IMR-90 (cell line): ENCODE measurements around the gene RB1. TPM values are rescaled to one million over a fixed set of nuclear protein-coding genes. Genes with fewer than 3 reads are reported as not detected.

Experiments
- ATAC-seq: fragments of 200-7000 bp; cut with Tn5 transposase; 2 replicates; pipeline ENCODE4 v1.9.1; 2020; ENCODE audit warnings: low read depth, mild to moderate bottlenecking, moderate library complexity
- BruUV-seq: library from RNA; stranded (reverse); fragments of 400-500 nt; replicated peaks from 2 replicates; lab custom pipeline; 2021; lab: Mats Ljungman, UMichigan
- CTCF ChIA-PET: fragments of 300-600 bp; formaldehyde crosslinking; extraction: SDS; loops from one replicate; lab custom pipeline; 2021; ENCODE audit warnings: antibody characterized with exemption; lab: Yijun Ruan, JAX
- POLR2A ChIA-PET: fragments of 300-600 bp; sonication (Branson Sonifier 250); formaldehyde crosslinking; loops from one replicate; lab custom pipeline; 2022; ENCODE audit warnings: antibody characterized with exemption; ENCODE audit not compliant: unreplicated experiment; lab: Charles Lee
- DNase-seq: peaks from one replicate; pipeline ENCODE4 v3.0.0; 2013
- H2AFZ ChIP-seq: replicated peaks from 2 replicates; pipeline ENCODE3; 2013; ENCODE audit warnings: low read length, mild to moderate bottlenecking; ENCODE audit not compliant: poor library complexity
- H2AK5ac ChIP-seq: 2 replicates; pipeline ENCODE4 v1.6.1; 2013; ENCODE audit warnings: low read depth, low read length, inconsistent platforms
- H2AK9ac ChIP-seq: replicated peaks from 2 replicates; pipeline ENCODE3; 2013; ENCODE audit warnings: mild to moderate bottlenecking, low read depth, low read length, moderate library complexity; ENCODE audit not compliant: poor library complexity
- H2BK120ac ChIP-seq: 2 replicates; pipeline ENCODE4 v1.6.1; 2013; ENCODE audit warnings: low read depth, low read length, inconsistent platforms
- H2BK15ac ChIP-seq: 3 replicates; pipeline ENCODE4 v1.6.1; 2013; ENCODE audit warnings: low read depth, low read length, inconsistent platforms
- H2BK20ac ChIP-seq: 2 replicates; pipeline ENCODE4 v1.6.1; 2013; ENCODE audit warnings: low read depth, mild to moderate bottlenecking, inconsistent platforms, low read length, moderate library complexity
- H2BK5ac ChIP-seq: 2 replicates; pipeline ENCODE4 v1.6.1; 2013; ENCODE audit warnings: mild to moderate bottlenecking, low read depth, low read length, inconsistent platforms; ENCODE audit not compliant: poor library complexity, severe bottlenecking
- H3K14ac ChIP-seq: replicated peaks from 2 replicates; pipeline ENCODE4 v1.6.1; 2013; ENCODE audit warnings: low read depth, low read length, inconsistent platforms
- H3K18ac ChIP-seq: 2 replicates; pipeline ENCODE4 v1.6.1; 2013; ENCODE audit warnings: low read depth, low read length, control low read depth
- H3K23ac ChIP-seq: 2 replicates; pipeline ENCODE4 v1.6.1; 2013; ENCODE audit warnings: low read depth, low read length, inconsistent platforms
- H3K27ac ChIP-seq: 2 replicates; pipeline ENCODE4 v1.5.1; 2013; ENCODE audit warnings: mild to moderate bottlenecking, control low read depth, low read length; ENCODE audit not compliant: insufficient read depth
- H3K27me3 ChIP-seq: 2 replicates; pipeline ENCODE4 v1.6.1; 2013; ENCODE audit warnings: low read length; ENCODE audit not compliant: control insufficient read depth, insufficient read depth
- H3K36me3 ChIP-seq: 2 replicates; pipeline ENCODE4 v1.6.1; 2013; ENCODE audit warnings: low read length, mixed read lengths; ENCODE audit not compliant: control insufficient read depth, insufficient read depth
- H3K4ac ChIP-seq: 2 replicates; pipeline ENCODE4 v1.6.1; 2013; ENCODE audit warnings: low read depth, low read length, inconsistent platforms
- H3K4me1 ChIP-seq: 2 replicates; pipeline ENCODE4 v1.6.1; 2013; ENCODE audit warnings: low read length, mixed read lengths; ENCODE audit not compliant: control insufficient read depth, insufficient read depth
- H3K4me2 ChIP-seq: 2 replicates; pipeline ENCODE4 v1.6.1; 2013; ENCODE audit warnings: low read depth, mild to moderate bottlenecking, control low read depth, low read length, moderate library complexity
- H3K4me3 ChIP-seq: 2 replicates; pipeline ENCODE4 v1.5.1; 2013; ENCODE audit warnings: low read depth, mild to moderate bottlenecking, control low read depth, low read length, moderate library complexity; ENCODE audit not compliant: insufficient read depth
- H3K56ac ChIP-seq: 2 replicates; pipeline ENCODE4 v1.6.1; 2013; ENCODE audit warnings: low read length, inconsistent platforms; ENCODE audit not compliant: insufficient read depth; ENCODE audit errors: extremely low read depth
- H3K79me1 ChIP-seq, 2 experiments: 2 replicates each; pipeline ENCODE4 v1.6.1; 2013; ENCODE audit warnings: low read length in 2 of 2, inconsistent platforms in 1 of 2, low read depth in 1 of 2
- H3K9ac ChIP-seq: 2 replicates; pipeline ENCODE4 v1.6.1; 2013; ENCODE audit warnings: low read depth, low read length, control low read depth
- H3K9me1 ChIP-seq: 2 replicates; pipeline ENCODE4 v1.6.1; 2013; ENCODE audit warnings: low read length, inconsistent platforms; ENCODE audit not compliant: insufficient read depth
- H3K9me3 ChIP-seq: 2 replicates; pipeline ENCODE4 v1.6.1; 2013; ENCODE audit warnings: low read length; ENCODE audit not compliant: control insufficient read depth, insufficient read depth
- H4K20me1 ChIP-seq: 2 replicates; pipeline ENCODE4 v1.6.1; 2013; ENCODE audit warnings: low read length, inconsistent platforms; ENCODE audit not compliant: insufficient read depth
- H4K5ac ChIP-seq: 2 replicates; pipeline ENCODE4 v1.6.1; 2013; ENCODE audit warnings: mild to moderate bottlenecking, low read depth, low read length, control low read depth
- H4K8ac ChIP-seq, 2 experiments: 2 replicates each; pipeline ENCODE4 v1.6.1; 2013; ENCODE audit warnings: low read depth in 2 of 2, low read length in 2 of 2, control low read depth in 1 of 2, inconsistent platforms in 1 of 2
- H4K91ac ChIP-seq: 2 replicates; pipeline ENCODE4 v1.6.1; 2013; ENCODE audit warnings: low read depth, low read length, inconsistent platforms; ENCODE audit not compliant: insufficient read depth
- MAFK ChIP-seq: IDR thresholded peaks from 2 replicates; pipeline ENCODE4 v1.6.1; 2012; ENCODE audit warnings: low read depth, low read length, improper control_type of control experiment
- dilution Hi-C: fragments of 300-500 bp; cut with HindIII; formaldehyde crosslinking; loops from one replicate; pipeline ENCODE4 v1.14.3; 2018; ENCODE audit warnings: low sequenced_read_pairs; ENCODE audit not compliant: unreplicated experiment
- in situ Hi-C: fragments of 300-500 bp; cut with MboI; formaldehyde crosslinking; loops from 3 replicates; pipeline ENCODE4 v1.14.3; 2019; ENCODE audit warnings: low sequenced_read_pairs, inconsistent platforms, mixed read lengths
- intact Hi-C: fragments of 100-400 bp; cut with micrococcal nuclease; formaldehyde crosslinking; loops from 2 replicates; pipeline ENCODE4 v1.10.0; 2022
- polyA plus RNA-seq, 3 experiments: library from polyadenylated mRNA; depleted of rRNA; stranded (reverse); fragments of >200 nt; gene quantifications; 2 replicates each; pipeline ENCODE4 v1.2.3, GENCODE V29; 2012; ENCODE audit warnings: low replicate concordance in 1 of 3
- total RNA-seq: library from RNA; depleted of rRNA; stranded (reverse); fragments of >200 nt; gene quantifications from 2 replicates; pipeline ENCODE4 v1.2.3, GENCODE V29; 2012

Gene RB1
- total and polyA plus RNA-seq, 2 of the 4 experiments (the other 2 are of a cell fraction), result 11.4 to 15.4 TPM

DNA sequence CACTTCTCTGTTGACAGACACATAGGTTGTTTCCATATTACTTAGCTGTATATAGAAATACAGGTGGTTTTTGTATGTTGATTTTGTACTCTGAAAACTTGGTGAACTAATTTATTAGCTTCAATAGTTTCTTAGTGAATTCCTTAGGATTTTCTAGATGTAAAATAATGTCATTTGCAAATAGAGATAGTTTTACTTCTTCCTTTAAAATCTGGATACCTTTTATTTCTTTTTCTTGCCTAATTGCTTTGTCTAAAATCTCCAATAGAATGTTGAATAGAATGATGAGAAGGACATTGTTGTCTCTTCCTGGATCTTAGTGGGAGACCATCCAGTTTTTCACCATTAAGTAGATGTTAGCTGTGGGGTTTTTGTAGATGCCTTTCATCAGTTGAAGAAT, 18.7 kb downstream of the RB1 start:
- no peak overlapping the region for H2BK5ac ChIP-seq
- H4K8ac ChIP-seq, result no peak overlapping the region
- no peak overlapping the region for H3K23ac ChIP-seq
- H3K9me3 ChIP-seq, result peaks cover 8% of the 10 kb centered on the region; the same call in 1 of the 2 replicates
- CTCF ChIA-PET, result interaction anchor here (0.9 kb wide), 1 partner anchor 11 kb away, joined by 3 read pairs; no protein-coding TSS in a partner anchor
- no peak overlapping the region for H3K4ac ChIP-seq
- no peak overlapping the region for H3K56ac ChIP-seq
- intact Hi-C loops, result no loop called here
- no peak overlapping the region for H3K18ac ChIP-seq
- no peak overlapping the region for H3K9ac ChIP-seq
- BruUV-seq, result no TSS peak
- no peak overlapping the region for H2BK20ac ChIP-seq
- POLR2A ChIA-PET, result no interaction called here
- no peak overlapping the region for H2AK5ac ChIP-seq
- no peak overlapping the region for H4K91ac ChIP-seq
- DNase-seq, result no peak
- H3K4me1 ChIP-seq, result no peaks in the 10 kb centered on the region
- in situ Hi-C loops, result no loop called here
- dilution Hi-C loops, result no loop called here
- H3K4me2 ChIP-seq, result no peak overlapping the region
- ATAC-seq, result no peak
- TF ChIP-seq MAFK, result no peak
- H2BK120ac ChIP-seq, result no peak overlapping the region
- no peak overlapping the region for H3K4me3 ChIP-seq
- no peaks in the 10 kb centered on the region for H4K20me1 ChIP-seq
- H3K9me1 ChIP-seq, result no peaks in the 10 kb centered on the region
- no peak overlapping the region for H2AK9ac ChIP-seq
- no peak overlapping the region for H3K14ac ChIP-seq
- no peak overlapping the region for H4K5ac ChIP-seq
- no peaks in the 10 kb centered on the region for H3K27me3 ChIP-seq
- H3K36me3 ChIP-seq, result peaks cover 17% of the 10 kb centered on the region
- H2AFZ ChIP-seq, result no peak overlapping the region
- peaks cover 6 to 21% of the 10 kb centered on the region in 2 experiments; a peak in 3 of 4 replicates for H3K79me1 ChIP-seq
- H2BK15ac ChIP-seq, result no peak overlapping the region
- no peak overlapping the region for H3K27ac ChIP-seq
